SK-N-MC (cell line): Measurements from ENCODE around the gene CXCL9.

Source experiments
- EZH2 ChIP-seq: fragments of 200-600 bp; sonication (generic); IDR thresholded peaks from one replicate; pipeline ENCODE4 v1.6.1; 2017; ENCODE audit warnings: antibody characterized with exemption
- FOXP2 ChIP-seq: optimal IDR thresholded peaks from 2 replicates; pipeline ENCODE3; 2011; ENCODE audit warnings: mild to moderate bottlenecking, moderate library complexity; ENCODE audit not compliant: insufficient read depth; ENCODE audit errors: extremely low read length, control extremely low read depth
- POLR2AphosphoS5 ChIP-seq: IDR thresholded peaks from 2 replicates; pipeline ENCODE4 v1.6.1; 2012; ENCODE audit warnings: mild to moderate bottlenecking, low read depth, low read length, borderline replicate concordance

GRCh38 chr4:76002176-76002575, 5.1 kb downstream of the CXCL9 start:
- TF ChIP-seq EZH2 = no peak
- TF ChIP-seq POLR2AphosphoS5 = no peak
- no peak for TF ChIP-seq FOXP2
